GM12878 (cell line): ENCODE data around the gene HEXIM1. TPM values are rescaled to one million over a fixed set of nuclear protein-coding genes. Genes with fewer than 3 reads are reported as not detected.

Experiments
- ATAC-seq: fragments of 200-7000 bp; cut with Tn5 transposase; 3 replicates; pipeline ENCODE4 v1.9.1; 2020; ENCODE audit warnings: mild to moderate bottlenecking, moderate library complexity
- BruUV-seq: library from RNA; stranded (reverse); fragments of 400-500 nt; replicated peaks from 2 replicates; lab custom pipeline; 2021; lab: Mats Ljungman, UMichigan
- CTCF ChIA-PET: fragments of 300-600 bp; sonication (Branson Sonifier 250); formaldehyde crosslinking; extraction: SDS; loops from one replicate; lab custom pipeline; 2021; ENCODE audit warnings: inconsistent platforms; lab: Yijun Ruan, JAX
- POLR2A ChIA-PET: fragments of 350-600 bp; formaldehyde crosslinking; extraction: SDS; loops from one replicate; lab custom pipeline; 2021; ENCODE audit warnings: inconsistent platforms; lab: Charles Lee
- RAD21 ChIA-PET: fragments of 300-600 bp; sonication (Branson Sonifier 250); formaldehyde crosslinking; loops from one replicate; lab custom pipeline; 2023; ENCODE audit warnings: antibody characterized with exemption; ENCODE audit not compliant: unreplicated experiment; lab: Charles Lee
- SMC1A ChIA-PET: fragments of 300-600 bp; sonication (Branson Sonifier 250); formaldehyde crosslinking; loops from one replicate; lab custom pipeline; 2023; ENCODE audit not compliant: unreplicated experiment, uncharacterized antibody; lab: Charles Lee
- DNase-seq: peaks from one replicate; pipeline ENCODE4 v3.0.0-alpha.2; 2011; ENCODE audit warnings: low read depth, low spot score
- FAIRE-seq: peaks from 3 replicates; lab custom pipeline; 2011; peaks lifted over from hg19 to GRCh38; lab: Jason Lieb, UNC
- H2AFZ ChIP-seq: 2 replicates; pipeline ENCODE4 v1.6.0; 2011; ENCODE audit warnings: low read depth, low read length, control low read depth; ENCODE audit not compliant: control insufficient read depth
- H3K27ac ChIP-seq: 2 replicates; pipeline ENCODE4 v1.5.1; 2011; ENCODE audit warnings: control low read depth; ENCODE audit not compliant: control insufficient read depth, insufficient read depth
- H3K27me3 ChIP-seq, 2 experiments: replicated peaks in 1 of 2; 2 replicates each; pipeline versions ENCODE4 v1.6.0 to v1.6.1; 2011; ENCODE audit warnings: low read length in 1 of 2; ENCODE audit not compliant: control insufficient read depth in 2 of 2, insufficient read depth in 2 of 2
- H3K36me3 ChIP-seq, 2 experiments: 2 replicates each; pipeline ENCODE4 v1.5.1; 2011; ENCODE audit warnings: low read length in 1 of 2; ENCODE audit not compliant: control insufficient read depth in 2 of 2, insufficient read depth in 2 of 2
- H3K4me1 ChIP-seq: 2 replicates; pipeline ENCODE4 v1.6.1; 2011; ENCODE audit warnings: mild to moderate bottlenecking, low read length, moderate library complexity, mixed read lengths; ENCODE audit not compliant: control insufficient read depth, insufficient read depth
- H3K4me2 ChIP-seq: 2 replicates; pipeline ENCODE4 v1.6.0; 2011; ENCODE audit warnings: control low read depth; ENCODE audit not compliant: control insufficient read depth, insufficient read depth
- H3K4me3 ChIP-seq: fragments of 200-600 bp; sonication (generic); 2 replicates; pipeline ENCODE4 v1.5.1; 2016
- H3K79me2 ChIP-seq: 2 replicates; pipeline ENCODE4 v1.6.0; 2011; ENCODE audit warnings: low read length; ENCODE audit not compliant: control insufficient read depth, insufficient read depth
- H3K9ac ChIP-seq: 2 replicates; pipeline ENCODE4 v1.8.0; 2011; ENCODE audit warnings: low read length, control low read depth, mixed read lengths; ENCODE audit not compliant: control insufficient read depth, insufficient read depth
- H3K9me3 ChIP-seq: replicated peaks from 3 replicates; pipeline ENCODE4 v1.5.1; 2011; ENCODE audit warnings: mild to moderate bottlenecking, low read length; ENCODE audit not compliant: control insufficient read depth, insufficient read depth
- H4K20me1 ChIP-seq: 2 replicates; pipeline ENCODE4 v1.6.0; 2011; ENCODE audit not compliant: control insufficient read depth, insufficient read depth
- JUND ChIP-seq: IDR thresholded peaks from 2 replicates; pipeline ENCODE4 v1.6.1; 2012; ENCODE audit warnings: low read depth, mild to moderate bottlenecking, low read length, improper control_type of control experiment, moderate library complexity
- ZNF207 ChIP-seq: fragments of 450-650 bp; IDR thresholded peaks from 2 replicates; pipeline ENCODE4 v1.6.1; 2014; ENCODE audit warnings: antibody characterized with exemption, mild to moderate bottlenecking, borderline replicate concordance
- WGBS: methylation state at CpG from one replicate; pipeline ENCODE4 v1.1.6; 2016; ENCODE audit warnings: low lambda C conversion rate; ENCODE audit not compliant: insufficient replicate concordance, insufficient coverage; ENCODE audit errors: missing lambda C conversion rate; 5-methylcytosine and 5-hydroxymethylcytosine counted together
- in situ Hi-C: fragments of 300-500 bp; cut with MboI; formaldehyde crosslinking; loops from 9 replicates; pipeline ENCODE4 v1.14.3; 2018; ENCODE audit warnings: mixed read lengths
- intact Hi-C: fragments of 100-400 bp; cut with micrococcal nuclease; formaldehyde crosslinking; loops from one replicate; pipeline ENCODE4 v1.14.2; 2022; ENCODE audit not compliant: unreplicated experiment
- polyA plus RNA-seq, 11 experiments: library from polyadenylated mRNA; depleted of rRNA in 4 of 11; unstranded in 6 of 11; stranded (reverse) in 5 of 11; fragments of >200 nt; fragmentation: Nextera tagmentation in 4 of 11; fragmentation: Illumina TruSeq in 1 of 11; extraction: Ambion mirVana in 4 of 11; extraction: Trizol in 1 of 11; gene quantifications; 1 replicate in 1 of 11; 2 replicates in 10 of 11; pipeline versions ENCODE4 v1.2.1 to v1.2.3, GENCODE V29; 2011 to 2016; ENCODE audit warnings: inconsistent platforms in 2 of 11, missing spikeins in 2 of 11, low read depth in 1 of 11
- total RNA-seq, 4 experiments: library from RNA; depleted of rRNA in 3 of 4; stranded (reverse); fragments of >200 nt in 3 of 4; fragmentation: Illumina TruSeq in 1 of 4; extraction: Trizol in 1 of 4; gene quantifications; 2 replicates each; pipeline versions ENCODE4 v1.2.1 to v1.2.3, GENCODE V29; 2013 to 2021
- TF ChIP-seq, protein P1 (sequence below): fragments of 150-350 bp; IDR thresholded peaks from 2 replicates; pipeline ENCODE4 v1.6.1; 2014; ENCODE audit warnings: mild to moderate bottlenecking, low read depth, low read length

The HEXIM1 gene
- total and polyA plus RNA-seq, 10 of the 15 experiments (the other 5 are each of a cell fraction or from before 2014, with no cell fraction given): 1.9 to 24.1 (median 9.0) TPM

DNA sequence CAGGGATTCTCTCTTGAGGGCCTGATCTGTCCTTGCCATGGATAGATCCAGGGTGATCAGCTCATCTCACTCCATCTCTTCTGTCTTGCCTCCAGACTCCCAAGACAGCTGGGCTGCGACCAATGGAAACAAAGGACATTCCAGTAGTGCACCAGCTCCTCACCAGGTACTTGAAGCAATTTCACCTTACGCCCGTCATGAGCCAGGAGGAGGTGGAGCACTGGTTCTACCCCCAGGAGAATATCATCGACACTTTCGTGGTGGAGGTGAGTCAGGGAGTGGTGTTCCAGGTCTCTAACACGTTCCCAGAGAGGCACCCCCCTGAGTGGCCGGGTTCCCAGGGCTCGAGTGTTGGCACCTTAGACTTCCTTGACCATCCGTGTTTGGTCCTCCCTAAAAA is 45.4 kb upstream of the HEXIM1 start (continued):
- TF ChIP-seq, protein P1, sequence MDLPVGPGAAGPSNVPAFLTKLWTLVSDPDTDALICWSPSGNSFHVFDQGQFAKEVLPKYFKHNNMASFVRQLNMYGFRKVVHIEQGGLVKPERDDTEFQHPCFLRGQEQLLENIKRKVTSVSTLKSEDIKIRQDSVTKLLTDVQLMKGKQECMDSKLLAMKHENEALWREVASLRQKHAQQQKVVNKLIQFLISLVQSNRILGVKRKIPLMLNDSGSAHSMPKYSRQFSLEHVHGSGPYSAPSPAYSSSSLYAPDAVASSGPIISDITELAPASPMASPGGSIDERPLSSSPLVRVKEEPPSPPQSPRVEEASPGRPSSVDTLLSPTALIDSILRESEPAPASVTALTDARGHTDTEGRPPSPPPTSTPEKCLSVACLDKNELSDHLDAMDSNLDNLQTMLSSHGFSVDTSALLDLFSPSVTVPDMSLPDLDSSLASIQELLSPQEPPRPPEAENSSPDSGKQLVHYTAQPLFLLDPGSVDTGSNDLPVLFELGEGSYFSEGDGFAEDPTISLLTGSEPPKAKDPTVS: no peak
- no peak for TF ChIP-seq JUND

DNA sequence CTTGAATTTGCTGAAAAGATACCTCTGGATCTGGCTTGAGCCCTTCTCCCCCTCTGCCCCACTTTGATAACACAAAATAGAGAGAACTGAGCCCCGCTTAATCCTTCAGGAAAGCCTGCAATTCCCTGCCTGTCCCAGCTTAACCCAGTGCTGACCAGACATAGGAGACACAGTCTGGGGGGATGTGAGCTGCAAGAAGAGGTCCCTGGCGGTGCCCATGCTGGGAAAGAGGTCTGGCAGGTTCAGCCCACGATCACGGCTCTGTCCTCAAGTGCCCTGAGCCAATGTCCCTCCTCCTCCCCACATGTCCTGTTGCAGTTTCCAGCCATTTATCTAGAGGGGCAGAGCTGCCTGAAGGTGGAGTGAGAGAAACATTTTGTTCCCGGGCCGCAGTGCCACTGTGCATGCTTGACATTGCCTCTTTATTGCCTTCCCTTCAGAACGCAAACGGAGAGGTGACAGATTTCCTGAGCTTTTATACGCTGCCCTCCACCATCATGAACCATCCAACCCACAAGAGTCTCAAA is 44.9 kb upstream of the HEXIM1 start:
- DNase-seq (no peak), ATAC-seq (no peak), FAIRE-seq (no peak)
- H3K27ac ChIP-seq: no peak overlapping the region
- no TSS peak for BruUV-seq
- H3K9me3 ChIP-seq: no peaks in the 10 kb centered on the region
- ChIA-PET RAD21 (interaction anchor here (0.6 kb wide), 1 partner anchor 80 kb away, joined by 4 read pairs; no protein-coding TSS in a partner anchor), POLR2A (no interaction called here), SMC1A (no interaction called here), CTCF (interaction anchor here (1.5 to 1.6 kb wide), 2 partner anchors 32 to 183 kb away, joined by 3 read pairs; partner anchors contain the start of gene ACBD4)
- H3K9ac ChIP-seq: no peak overlapping the region
- H2AFZ ChIP-seq: no peak overlapping the region
- no peak for TF ChIP-seq ZNF207
- intact Hi-C loops (no loop called here), in situ Hi-C loops (loop anchor here (10.0 kb wide), 1 partner anchor 179 kb away; no protein-coding TSS in a partner anchor)
- no peaks in the 10 kb centered on the region for H3K79me2 ChIP-seq
- no peak overlapping the region for H3K4me3 ChIP-seq
- no peaks in the 10 kb centered on the region for H3K4me1 ChIP-seq
- no peaks in the 10 kb centered on the region for H3K27me3 ChIP-seq
- 94% methylated on average over 9 of the region's 9 CpGs for WGBS
- no peak overlapping the region for H3K4me2 ChIP-seq
- peaks cover 53 to 56% of the 10 kb centered on the region in 2 experiments for H3K36me3 ChIP-seq
- peaks cover 3% of the 10 kb centered on the region; the same call in 1 of the 2 replicates for H4K20me1 ChIP-seq
